PC-9 (cell line): ENCODE data around the gene CRADD.

Experiments used
- CTCF ChIP-seq: fragments of 200-600 bp; sonication (generic); conservative IDR thresholded peaks from 2 replicates; pipeline ENCODE4 v1.6.1; 2017; ENCODE audit warnings: mixed run types, antibody characterized with exemption, mild to moderate bottlenecking, moderate library complexity
- EZH2 ChIP-seq: fragments of 200-600 bp; sonication (generic); IDR thresholded peaks from 2 replicates; pipeline ENCODE4 v1.8.0; 2017; ENCODE audit warnings: antibody characterized with exemption, low read depth

- TF ChIP-seq CTCF (no peak), EZH2 (no peak)
Measured at GRCh38 chr12:93722835-93723567, 45.8 kb downstream of the CRADD start.
